ENCODE results near the gene SYPL1. TPM values are rescaled to one million over a fixed set of nuclear protein-coding genes. Genes with fewer than 3 reads are reported as not detected.

SYPL1 gene
- total RNA-seq, 1 experiment from 2014 or later, result 39.2 TPM

DNA sequence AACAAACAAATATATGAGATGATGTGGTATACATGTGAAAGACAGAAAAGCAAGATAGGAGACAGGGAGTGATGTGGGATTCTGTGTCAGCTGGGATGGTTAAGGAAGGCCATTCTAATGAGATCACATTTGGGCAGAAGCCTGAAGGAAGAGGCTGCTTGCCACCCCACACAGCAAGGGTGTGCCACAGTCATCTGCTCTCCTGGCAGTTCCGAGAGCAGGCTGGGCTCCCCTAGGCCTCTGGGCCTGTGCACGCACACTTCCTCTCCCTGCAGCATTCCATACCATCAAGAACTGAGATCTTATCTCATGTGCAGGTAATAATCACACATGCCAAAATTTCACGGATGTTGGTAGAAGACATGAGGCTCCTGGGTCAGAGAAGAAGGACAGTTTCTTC, 43.1 kb downstream of the SYPL1 start:
- no peak for DNase-seq

More for the DNA sequence above, 43.1 kb downstream of the SYPL1 start:
- no peaks in the 10 kb centered on the region for H3K27me3 Mint-ChIP-seq (ENCODE audit: low read depth)
- H2BK20ac ChIP-seq (ENCODE audit: low read depth, low read length, poor library complexity, severe bottlenecking), result no peak overlapping the region
- H3K27me3 ChIP-seq (ENCODE audit: insufficient read depth, low read length), result no peaks in the 10 kb centered on the region
- H3K4ac ChIP-seq (ENCODE audit: low read depth, low read length), result no peak overlapping the region
- no peaks in the 10 kb centered on the region for H3K79me1 ChIP-seq (ENCODE audit: insufficient read depth, low read depth, low read length, poor library complexity, severe bottlenecking)
- no peak overlapping the region for H3K27ac Mint-ChIP-seq
- no peak overlapping the region for H3K27ac ChIP-seq (ENCODE audit: insufficient read length, low read depth, low read length)
- H2AK5ac ChIP-seq (ENCODE audit: insufficient read length, low read length), result no peak overlapping the region
- no peak overlapping the region for H3K23ac ChIP-seq (ENCODE audit: insufficient read length, low read depth, low read length)
- no peak overlapping the region for H2BK120ac ChIP-seq (ENCODE audit: low read depth, low read length, poor library complexity, severe bottlenecking)
- H3K4me2 ChIP-seq (ENCODE audit: insufficient read depth, insufficient read length, low read length), result no peak overlapping the region
- TF ChIP-seq, protein P1, sequence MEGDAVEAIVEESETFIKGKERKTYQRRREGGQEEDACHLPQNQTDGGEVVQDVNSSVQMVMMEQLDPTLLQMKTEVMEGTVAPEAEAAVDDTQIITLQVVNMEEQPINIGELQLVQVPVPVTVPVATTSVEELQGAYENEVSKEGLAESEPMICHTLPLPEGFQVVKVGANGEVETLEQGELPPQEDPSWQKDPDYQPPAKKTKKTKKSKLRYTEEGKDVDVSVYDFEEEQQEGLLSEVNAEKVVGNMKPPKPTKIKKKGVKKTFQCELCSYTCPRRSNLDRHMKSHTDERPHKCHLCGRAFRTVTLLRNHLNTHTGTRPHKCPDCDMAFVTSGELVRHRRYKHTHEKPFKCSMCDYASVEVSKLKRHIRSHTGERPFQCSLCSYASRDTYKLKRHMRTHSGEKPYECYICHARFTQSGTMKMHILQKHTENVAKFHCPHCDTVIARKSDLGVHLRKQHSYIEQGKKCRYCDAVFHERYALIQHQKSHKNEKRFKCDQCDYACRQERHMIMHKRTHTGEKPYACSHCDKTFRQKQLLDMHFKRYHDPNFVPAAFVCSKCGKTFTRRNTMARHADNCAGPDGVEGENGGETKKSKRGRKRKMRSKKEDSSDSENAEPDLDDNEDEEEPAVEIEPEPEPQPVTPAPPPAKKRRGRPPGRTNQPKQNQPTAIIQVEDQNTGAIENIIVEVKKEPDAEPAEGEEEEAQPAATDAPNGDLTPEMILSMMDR (conservative IDR thresholded peaks at IDR 0.05), result no peak
- no peak overlapping the region for H3K56ac ChIP-seq (ENCODE audit: insufficient read length, low read depth, low read length)
- no peaks in the 10 kb centered on the region; the same call in 1 of the 2 replicates for H3K4me1 ChIP-seq (ENCODE audit: insufficient read depth, low read length)
- H4K20me1 ChIP-seq (ENCODE audit: control insufficient read depth, insufficient read depth, insufficient read length), result no peaks in the 10 kb centered on the region
- H3K4me3 Mint-ChIP-seq, result no peak overlapping the region
- no peak overlapping the region for H3K18ac ChIP-seq (ENCODE audit: insufficient read length, low read depth, low read length)
- no peaks in the 10 kb centered on the region for H3K79me2 ChIP-seq (ENCODE audit: insufficient read depth, low read length)
- H4K5ac ChIP-seq (ENCODE audit: insufficient read length, low read depth, low read length), result no peak overlapping the region
- WGBS (ENCODE audit: extremely low coverage, insufficient read length, low lambda C conversion rate), result no CpG with 5 or more reads among the region's 3 CpGs
- H3K9me3 ChIP-seq (ENCODE audit: control insufficient read depth, low read depth, low read length), result no peaks in the 10 kb centered on the region
- no peak overlapping the region for H3K14ac ChIP-seq (ENCODE audit: insufficient read depth, low read length)
- no peak overlapping the region for H2AFZ ChIP-seq (ENCODE audit: low read length)
- no peak overlapping the region for H2BK5ac ChIP-seq (ENCODE audit: insufficient read length, low read length)
- H2BK12ac ChIP-seq (ENCODE audit: insufficient read length, low read depth, low read length), result no peak overlapping the region
- no peaks in the 10 kb centered on the region for H3K23me2 ChIP-seq (ENCODE audit: insufficient read length, low read depth, low read length, poor library complexity, severe bottlenecking)
- no peaks in the 10 kb centered on the region for H3K9me3 Mint-ChIP-seq
- no peaks in the 10 kb centered on the region for H3K36me3 Mint-ChIP-seq (ENCODE audit: insufficient read depth in 1 of 3, low read depth in 3 of 3)
- H3K4me1 Mint-ChIP-seq, result peaks cover 17 to 22% of the 10 kb centered on the region in 2 experiments
- H3T11ph ChIP-seq (ENCODE audit: low read length), result no peak overlapping the region
- H4K8ac ChIP-seq (replicated peaks; ENCODE audit: insufficient read length, low read depth, low read length), result no peak overlapping the region
- H3K9ac ChIP-seq (ENCODE audit: extremely low read depth, insufficient read length, low read length), result no peak overlapping the region
- H2BK15ac ChIP-seq (ENCODE audit: low read depth, low read length), result no peak overlapping the region
- H4K91ac ChIP-seq (ENCODE audit: insufficient read length, low read depth, low read length), result no peak overlapping the region

Measured in H9 (cell line).